RPMI8226 (cell line): Measurements from ENCODE around the gene ZCCHC14.

Source experiments
- DNase-seq: peaks from one replicate; pipeline ENCODE4 v3.0.0-alpha.2; 2015

Gene ZCCHC14

DNA sequence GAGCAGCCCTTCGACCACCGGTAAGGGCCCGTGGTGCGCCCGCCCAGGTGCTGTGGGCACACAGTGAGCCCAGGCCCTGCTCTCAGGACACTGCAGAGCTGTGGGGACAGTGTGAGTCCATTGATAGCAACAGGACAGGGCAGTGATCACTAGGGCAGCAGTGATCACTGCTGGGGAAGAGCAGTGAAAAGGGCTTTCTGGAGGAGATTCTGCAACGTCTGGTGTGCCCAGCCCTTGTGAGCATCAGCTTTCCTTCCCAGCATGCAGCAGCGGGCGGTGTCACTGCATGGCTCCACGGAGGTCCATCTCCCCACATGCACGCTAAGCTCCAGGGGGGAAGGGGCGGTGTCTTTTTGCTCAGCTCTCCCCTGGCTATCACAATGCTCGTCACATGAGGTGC, 68.6 kb downstream of the ZCCHC14 start:
- DNase-seq, result no peak

DNA sequence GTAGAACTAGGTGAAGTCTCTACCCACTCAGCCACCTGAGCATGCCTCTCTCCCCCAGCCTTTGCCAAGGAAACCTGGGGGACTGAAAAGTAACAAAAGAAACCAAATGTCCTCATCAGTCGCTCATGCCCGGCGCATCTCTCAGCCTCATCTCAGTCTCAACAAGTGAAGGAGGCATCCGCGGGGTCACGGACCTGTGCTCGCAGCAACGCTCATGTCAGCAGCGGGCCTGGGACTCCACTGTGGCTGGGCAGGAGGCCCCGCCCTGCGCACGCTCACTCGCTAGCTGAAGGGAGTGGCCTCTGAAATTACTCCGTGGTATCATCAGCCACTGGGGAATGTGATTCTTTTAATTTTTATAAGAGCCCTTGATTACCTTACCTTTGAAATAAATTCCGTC, 69.4 kb downstream of the ZCCHC14 start:
- DNase-seq, result no peak

DNA sequence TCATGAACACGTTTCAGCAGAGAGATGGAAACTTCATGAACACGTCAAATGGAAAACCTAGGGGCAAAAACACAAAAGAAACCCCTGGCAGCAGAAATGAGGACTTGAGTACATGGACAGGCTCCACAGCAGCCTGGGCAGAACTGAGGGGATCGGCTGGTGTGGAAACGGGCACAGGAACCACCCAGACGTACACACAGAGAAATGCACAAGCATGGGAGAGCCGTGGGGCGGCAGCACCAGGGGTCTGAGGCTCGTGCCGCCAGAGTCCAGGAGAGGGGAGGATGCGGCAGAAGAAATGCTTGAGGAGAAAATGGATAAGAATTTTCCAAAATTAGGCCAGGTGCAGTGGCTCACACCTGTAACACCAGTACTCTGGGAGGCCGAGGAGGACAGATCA, 70.7 kb downstream of the ZCCHC14 start:
- no peak for DNase-seq

DNA sequence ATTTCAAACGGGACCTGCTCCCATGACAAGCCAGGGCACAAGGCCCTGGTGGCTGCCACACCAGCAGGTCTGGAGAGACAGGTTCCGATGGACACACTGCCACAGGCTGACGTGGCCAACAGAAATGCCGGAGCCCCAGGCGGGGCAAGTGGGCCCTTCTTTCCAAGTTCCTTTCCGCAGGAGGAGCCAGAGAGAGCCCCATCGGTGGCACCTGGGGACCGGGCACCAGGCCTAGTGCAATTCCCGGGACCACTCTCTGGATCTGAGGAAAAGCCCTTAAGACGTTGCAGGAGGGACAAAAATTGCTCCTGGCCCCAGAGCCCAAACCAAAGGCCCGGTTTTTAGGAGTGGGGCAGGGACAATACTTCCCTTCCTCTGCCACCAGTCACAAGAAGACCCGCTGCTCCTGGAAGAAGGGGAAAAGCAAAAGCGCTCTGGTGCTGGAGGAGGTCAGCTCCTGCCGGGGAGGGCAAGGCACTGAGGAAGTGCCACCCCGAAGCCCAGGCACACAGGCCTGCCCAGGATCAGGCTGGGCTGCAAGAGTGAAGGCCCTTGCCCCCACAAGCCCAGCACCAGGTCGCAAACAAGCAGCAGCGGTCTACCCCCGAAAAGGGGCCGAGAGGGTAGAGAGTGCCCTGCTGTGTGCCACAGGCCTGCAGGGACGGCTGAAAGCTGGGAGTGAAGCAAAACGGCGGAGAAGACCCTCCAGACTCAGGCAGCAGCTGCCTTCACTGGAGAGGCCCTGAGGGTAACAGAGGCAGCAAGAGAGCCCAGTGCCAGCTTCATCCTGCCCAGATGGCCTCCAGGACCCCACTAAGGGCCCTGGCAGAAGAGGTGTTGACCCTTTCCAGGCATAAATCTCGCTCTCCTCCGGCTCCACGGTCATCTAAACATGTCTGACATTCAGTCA, 71.6 kb downstream of the ZCCHC14 start:
- DNase-seq, result no peak

DNA sequence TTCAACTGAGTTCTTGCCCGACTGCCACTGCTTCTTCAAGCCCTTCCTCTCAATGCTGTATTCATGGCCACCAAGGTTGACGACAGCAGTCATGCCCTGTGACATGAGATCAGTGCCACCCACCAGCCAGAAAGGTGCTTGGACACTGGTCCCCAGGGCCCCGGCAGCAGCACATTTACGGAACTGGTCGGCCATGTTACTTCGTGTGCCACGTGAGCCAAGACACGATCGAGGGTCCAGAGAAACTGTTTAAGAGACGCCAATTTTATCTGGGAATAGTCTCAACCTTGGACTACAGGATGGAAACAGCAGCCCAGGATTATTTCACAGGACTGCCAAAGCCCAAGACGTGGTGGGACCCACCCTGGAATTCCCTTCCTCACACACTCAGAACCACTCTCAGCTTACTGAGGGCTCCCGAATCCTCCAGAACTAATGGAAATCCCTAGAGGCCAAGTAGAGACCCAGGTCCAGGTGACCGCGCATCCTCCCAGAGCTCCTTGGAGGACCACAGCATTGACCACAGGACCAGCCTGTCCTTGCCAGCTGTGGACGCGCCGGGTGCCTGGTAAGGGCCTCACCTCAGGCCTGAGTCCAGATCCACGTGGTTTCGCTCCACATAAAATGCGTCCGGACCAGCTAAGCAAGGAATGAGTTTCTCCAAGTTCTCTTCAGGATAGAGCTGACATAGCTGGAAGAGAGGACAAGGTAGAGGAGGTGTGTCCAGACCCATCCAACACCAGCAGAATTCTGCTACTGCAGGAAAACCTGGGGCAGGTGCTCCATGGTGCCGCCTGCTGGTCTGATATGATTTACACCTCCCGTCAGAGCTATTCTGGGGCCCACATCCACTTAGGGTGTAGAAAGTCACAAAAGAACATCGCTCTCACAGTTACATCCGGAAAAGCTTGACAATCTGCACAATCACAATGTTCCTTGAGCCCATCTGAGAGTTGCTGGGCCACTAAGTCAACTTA, 72.5 kb downstream of the ZCCHC14 start:
- no peak for DNase-seq

DNA sequence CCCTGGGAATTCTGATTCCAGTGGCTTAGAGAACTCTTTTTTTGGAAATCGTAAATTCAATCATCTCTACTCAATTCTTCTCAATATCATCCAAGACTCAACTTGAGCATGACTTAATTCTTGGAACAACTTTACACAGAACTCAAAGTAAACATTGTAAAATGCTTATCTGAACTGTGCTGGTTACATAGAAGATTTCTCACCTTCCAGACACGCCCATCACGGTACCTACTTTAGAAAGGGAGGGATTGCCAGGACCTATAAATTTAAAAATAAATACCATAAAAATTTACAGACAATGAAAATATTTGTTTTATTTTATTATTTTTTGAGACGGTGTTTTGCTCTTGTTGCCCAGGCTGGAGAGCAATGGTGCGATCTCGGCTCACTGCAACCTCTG, 74.2 kb downstream of the ZCCHC14 start:
- no peak for DNase-seq

DNA sequence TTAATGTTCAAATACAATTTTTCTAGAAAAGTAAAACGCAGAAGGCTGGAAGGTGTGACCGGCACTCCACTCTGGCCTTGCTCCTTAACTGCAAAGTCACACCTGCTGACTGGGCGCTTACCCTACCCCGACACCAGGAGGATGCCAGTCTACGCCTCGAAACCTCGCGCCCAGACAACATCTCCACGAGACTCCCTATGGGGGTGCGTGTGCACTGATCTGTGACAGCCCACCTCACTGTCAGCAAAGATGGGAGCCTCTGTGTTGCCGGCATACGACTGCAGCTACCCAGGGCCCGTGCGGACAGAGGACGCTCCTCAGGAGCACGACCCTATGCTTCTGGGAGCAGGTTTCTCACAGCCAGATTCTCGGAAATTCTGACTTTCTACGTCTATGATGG, 74.6 kb downstream of the ZCCHC14 start:
- DNase-seq, result no peak

DNA sequence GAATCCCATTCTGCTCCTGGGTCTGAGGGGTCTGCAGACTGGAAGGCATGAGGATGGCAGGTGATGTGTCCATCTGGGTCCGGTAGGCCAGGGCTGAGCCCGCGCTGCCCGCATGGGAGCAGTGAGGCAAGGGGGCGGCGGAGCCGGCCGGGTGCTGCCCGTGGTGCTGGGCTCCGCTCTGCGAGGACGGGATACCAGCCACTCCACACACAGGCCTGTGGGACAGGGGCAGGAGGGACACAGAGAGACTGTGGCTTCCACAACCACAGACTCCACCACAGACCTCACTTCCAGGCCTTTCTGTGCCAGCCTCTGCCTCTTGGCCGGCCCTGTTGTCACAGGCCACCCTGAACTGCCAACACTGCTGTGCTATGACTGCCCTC, 75.3 kb downstream of the ZCCHC14 start:
- DNase-seq, result no peak

DNA sequence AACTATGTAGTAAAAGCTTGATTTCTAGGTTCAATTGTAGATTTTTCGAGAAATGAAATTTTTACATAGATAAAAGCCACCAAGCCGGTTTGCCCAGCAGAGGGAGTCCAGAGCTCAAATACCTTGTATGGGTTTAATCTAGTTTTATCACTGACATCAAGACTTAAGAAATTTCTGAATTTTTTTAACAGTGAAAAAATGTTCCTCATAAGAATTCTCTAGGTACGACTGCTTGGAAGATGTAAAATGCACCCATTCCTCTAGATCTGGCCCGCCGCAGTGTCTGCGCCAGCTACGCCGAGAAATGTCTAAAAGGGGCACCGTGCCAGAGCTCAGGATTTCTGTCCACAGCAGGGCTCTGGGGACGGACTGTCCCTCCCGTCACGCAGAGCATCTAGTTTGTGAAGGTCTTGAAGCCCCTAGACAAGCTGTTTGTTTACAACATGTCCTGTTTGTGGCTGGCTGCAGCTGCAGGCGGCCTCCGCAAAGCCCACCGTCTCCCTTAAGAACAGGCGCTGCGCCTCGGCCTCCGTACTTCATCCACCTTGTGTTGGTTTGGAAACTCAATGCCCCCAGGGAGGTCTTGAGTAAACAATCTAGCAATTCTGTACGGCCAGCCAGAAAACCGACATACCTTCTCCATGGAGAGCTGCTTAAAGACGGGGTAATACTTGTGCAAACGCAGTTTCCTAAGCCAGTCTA, 75.8 kb downstream of the ZCCHC14 start:
- peak; percentile 7 for DNase-seq

DNA sequence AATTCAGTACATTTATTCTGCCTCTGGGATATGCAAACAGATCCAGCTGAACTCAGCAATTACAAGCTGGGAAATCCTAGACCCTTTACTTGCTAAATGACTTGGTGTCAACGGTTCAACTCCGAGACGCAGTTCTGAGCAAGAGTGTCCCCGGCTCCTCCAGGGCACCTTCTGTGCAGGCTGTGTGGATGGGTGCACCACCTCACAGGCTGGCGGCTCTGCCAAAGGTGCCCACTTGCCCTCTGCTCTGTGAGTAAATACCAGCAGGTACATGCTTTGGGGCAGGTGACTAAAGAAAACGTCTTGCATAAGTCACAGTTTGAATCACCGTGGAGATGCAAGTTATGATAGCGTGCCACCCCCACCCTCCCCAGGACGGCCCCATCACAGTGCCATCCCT, 77.4 kb downstream of the ZCCHC14 start:
- DNase-seq, result no peak

DNA sequence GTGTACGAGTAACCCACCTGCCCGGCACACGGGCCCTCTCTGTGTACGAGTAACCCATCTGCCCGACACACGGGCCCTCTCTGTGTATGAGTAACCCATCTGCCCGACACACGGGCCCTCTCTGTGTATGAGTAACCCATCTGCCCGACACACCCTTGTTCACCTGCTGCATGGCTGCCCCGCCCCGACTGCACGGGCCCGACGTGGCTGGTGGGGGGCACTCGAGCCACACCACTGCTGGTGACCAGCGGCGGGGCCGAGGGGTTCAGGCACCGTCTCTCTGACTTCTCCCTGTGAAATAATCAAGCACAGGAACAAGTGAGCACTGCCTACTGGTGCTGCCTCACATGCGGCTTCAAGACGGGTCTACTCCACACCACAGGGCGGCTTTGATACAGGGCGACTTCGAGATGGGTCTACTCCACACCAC, 78.6 kb downstream of the ZCCHC14 start:
- DNase-seq, result no peak

DNA sequence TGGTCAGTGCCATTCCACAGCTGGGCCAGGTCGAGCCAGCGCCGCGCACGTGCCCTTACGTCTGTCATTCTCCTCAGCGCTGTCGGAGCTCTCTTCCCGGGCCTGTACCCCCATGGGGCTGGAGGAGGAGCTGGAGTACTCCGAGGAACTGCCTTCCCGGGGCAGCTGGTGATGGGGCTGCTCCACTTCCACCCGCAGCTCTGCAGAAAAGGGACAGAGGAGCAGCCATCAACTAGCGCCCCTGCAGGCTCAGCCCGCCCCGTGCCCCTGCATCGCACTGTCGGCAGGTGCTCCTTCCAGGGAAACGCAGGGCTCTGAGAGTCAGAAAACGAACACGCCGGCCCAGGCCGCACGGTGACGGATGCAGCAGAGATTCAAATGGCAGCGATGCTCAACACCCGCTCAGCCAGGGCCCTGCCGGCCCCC, 79.8 kb downstream of the ZCCHC14 start:
- no peak for DNase-seq

DNA sequence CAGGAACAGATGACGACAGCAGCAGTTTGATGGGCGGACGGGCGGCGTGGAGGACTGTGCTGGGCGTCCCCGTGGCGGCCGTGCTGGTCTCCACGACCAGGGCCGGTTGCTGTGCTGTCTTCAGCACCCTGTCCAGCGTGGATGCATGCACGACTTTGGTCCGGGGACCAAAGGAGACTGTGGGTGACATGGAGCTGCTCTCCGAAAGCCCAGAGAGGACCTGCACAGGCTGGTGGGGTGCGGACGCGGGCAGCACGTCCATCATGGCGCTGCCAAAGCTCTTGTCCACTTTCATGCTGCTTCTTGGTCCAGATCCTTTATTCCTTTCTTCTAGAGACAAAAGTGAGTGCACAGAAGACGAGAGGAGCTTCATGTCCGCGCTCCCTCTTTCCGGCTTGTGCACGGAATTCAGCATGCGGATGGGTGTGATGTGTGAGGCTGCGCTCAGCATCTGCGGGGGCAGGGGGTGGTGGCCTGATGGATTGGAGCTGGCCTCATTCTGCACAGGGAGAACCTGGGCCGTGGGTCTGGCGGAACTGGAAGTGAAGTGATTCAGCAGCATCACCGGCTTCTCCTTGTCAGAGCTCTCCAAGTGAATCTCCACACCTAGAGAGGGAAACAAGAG, 80.3 kb downstream of the ZCCHC14 start:
- no peak for DNase-seq

DNA sequence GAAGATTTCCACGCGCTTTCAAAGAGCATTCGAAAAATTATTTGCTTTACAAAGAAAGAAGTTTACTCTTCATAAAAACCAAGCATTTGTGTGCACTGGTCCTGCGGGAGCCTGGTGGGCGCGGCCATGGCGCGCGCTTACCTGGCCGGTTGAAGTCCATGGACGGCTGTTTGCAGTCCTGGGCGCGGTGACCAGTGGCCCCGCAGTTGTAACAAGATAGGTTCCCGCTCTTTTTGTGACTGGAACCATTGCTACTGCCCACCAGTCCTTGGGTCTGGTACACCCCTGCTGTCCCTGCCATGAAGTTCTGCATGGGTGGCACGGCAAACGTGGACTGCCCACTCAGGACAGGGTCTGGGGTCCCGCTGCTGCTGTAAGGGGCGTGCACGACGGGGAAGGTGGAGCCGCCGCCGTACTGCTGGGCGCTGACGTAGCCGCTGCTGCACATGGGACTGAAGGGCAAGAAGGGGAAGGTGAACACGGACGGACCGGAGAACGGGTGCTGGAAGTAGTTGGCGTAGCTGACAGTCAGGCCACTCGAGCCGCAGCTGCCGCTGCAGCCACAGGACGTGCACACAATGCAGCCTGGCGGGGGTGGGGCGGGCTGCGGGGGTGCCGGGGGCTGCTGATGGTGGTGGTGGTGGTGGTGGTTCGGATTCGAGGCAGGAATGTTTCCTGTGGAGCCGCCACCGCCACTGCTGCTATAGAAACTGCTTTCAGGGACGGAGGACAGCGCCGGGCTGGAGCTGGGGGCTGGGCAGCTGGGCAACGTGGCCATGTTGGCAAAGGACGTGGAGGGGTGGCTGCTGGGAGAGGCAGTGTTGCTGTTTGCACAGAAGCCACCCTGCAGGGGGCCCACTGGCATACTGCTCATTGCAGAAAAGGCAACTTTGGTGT, 81.2 kb downstream of the ZCCHC14 start:
- DNase-seq, result no peak

DNA sequence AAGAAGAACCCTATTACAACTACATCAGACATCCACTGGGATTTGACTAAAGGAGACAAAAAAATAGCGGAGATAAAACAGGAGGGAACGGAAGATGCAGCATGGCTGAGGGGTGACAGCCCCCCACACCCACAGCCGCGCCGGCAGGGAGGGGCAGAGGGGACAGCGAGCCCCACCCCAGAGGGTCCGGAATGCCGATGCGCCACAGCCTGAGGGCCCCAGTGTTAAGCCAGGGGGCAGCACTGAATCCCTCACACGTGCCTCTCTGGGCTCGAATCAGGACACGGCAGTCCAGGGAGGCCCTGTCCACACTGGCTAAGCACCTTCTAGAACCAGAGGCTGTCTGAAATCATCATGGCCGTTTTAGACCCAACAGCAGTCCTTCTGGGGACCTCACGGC, 81.9 kb downstream of the ZCCHC14 start:
- no peak for DNase-seq

DNA sequence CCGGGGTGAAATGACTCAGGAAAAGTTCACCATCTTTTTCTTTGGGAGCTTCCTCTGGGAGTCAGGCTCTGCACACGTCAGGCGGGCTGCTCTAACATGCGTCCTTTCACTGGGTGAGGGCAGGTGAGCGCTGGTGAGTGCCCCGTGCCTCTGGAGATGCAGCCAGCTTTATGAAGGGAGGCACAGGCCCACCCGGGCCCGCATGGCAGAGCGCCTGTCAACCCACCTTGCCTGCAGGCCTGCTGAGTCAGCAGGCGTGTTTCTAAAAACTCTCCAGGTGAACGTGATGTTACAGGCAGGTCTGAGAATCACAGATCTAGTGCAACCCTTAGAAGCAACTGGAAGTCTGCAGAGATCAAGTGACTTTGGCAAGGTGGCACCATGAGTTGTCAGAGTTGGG, 82.3 kb downstream of the ZCCHC14 start:
- DNase-seq, result no peak

DNA sequence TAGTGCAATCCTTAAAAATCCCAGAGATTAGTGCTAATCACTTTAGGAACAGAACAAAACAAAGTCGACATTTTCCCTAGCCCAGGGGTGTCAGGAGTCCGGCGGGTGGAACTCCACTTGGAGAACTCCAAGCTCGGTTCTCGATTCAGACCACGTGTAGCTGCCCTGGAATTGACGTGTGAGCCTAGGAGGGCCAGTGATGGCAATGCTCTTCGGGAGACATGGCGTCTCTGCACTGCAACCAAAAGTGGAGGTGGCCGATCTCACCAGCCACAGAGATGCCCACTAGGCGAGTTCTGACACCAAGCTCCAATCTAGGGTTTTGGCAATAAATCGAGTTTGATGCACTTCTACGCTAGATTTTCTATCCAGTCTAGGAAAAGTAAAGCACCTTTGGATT, 83.0 kb downstream of the ZCCHC14 start:
- no peak for DNase-seq

DNA sequence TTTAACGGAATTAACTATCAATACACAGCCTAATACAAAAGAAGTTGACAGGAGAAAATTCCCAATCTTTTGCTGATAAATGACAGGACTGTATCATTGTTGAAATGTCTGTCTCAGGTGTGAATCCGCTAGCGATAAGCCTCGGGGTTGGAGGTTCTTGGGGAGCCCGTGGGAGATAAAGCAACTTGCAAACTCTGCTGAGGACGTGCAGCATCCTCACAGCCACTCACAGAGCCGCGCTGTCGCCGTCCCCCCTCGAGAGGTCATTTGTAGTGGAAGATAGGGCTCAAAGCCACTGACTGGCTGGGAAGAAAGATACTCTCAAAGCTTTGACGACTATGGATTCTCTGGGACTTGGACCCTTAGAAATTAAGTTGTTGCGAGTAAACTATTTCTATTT, 83.7 kb downstream of the ZCCHC14 start:
- DNase-seq, result no peak

DNA sequence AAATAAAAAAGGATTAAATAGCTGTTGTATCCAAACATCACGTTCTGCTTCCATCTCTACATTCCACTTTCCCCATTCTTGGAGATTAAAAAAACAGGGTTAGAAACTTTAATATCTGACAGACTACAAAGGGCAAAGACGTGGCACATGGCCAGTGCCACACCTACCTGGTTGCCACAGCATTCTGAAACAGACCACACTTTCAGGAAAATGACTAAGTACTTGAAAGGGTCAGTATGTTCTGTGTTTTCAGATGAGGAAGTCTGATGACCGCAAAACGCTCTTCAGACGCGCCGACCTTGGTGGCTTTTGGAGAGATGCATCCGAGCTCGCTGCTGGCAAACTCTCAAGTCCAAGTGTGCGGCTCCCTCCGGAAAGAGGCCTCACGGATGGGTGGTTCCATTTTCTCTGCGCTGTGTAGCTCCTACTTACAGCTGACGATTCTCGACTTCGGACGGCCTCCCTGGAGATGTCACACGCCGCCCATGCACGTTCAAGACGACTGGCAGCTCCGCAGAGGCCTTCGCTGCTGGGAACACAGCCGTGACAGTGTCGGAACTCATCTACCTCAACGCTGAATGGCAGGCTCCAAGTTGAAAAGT, 85.2 kb downstream of the ZCCHC14 start:
- peak; percentile 95 for DNase-seq

DNA sequence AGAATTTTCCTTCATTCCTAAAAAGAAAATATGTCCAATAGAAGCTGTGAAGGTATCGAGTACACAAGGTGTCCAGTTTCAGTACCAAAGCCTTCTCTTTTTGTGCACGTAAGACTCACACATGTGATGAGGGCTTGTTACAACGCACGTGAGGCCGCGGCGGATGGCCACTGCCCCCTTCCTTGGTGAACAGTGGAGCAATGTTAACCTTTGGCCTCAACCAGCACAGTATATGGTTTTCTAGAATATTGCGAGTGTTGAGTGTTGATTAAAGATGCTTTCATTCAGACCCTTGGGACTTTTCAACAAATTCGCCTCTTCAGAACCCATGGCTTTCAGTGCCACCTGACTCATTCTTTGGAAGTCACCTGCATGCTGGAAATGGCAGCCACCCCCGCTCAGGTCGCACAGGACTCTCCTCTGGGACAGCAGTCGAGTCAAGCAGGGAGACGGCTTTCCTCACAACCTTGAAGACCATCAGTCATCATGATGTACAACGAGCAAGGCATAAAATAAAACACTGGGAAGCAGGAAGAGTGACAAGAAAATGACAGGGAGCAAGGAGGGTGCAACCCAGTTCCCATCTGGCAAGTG, 86.2 kb downstream of the ZCCHC14 start:
- no peak for DNase-seq
